ENCODE data around the gene ARAP2.

ARAP2 gene

DNA sequence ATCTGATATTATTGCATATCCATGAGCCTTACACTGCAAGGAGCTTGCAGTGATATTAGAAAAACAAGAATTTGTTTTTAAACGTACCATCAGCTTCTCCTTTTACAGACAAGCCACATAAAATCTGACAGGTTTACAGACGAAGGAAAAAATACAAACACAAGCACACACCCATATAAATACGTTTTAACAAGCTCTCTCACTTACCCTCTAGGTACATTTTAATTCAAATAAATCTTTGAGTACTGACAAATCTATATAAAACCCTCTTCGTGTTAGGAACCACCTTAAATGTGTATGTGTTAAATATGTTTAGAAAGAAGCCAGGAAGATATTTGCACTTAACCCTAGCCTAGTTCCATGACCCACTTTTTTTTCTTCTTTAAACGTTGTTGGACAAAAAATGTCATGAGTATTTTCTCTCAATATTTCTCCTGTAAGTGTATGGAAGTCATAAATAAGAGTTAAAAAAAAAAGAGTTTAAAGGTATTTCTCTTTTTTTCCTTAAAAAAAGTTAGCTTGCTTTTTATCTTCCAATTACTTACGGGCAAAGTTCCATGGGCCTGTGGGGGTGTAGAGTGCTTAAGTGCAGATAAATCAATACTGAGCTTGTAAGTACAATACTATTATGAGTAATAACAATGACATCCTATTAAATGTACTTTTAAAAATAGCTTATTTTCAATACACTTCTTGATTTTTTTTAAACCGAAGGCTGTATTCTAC lies 1.5 kb downstream of the ARAP2 start:
- H3K27me3 Mint-ChIP-seq (ENCODE audit: low read depth, poor library complexity): peaks cover 63% of the 10 kb centered on the region
- H3K4me1 Mint-ChIP-seq: peaks cover 14% of the 10 kb centered on the region
- peak overlapping the region; percentile 83 for H3K4me3 Mint-ChIP-seq
- DNase-seq: no peak
- no peaks in the 10 kb centered on the region for H3K36me3 Mint-ChIP-seq (ENCODE audit: low read depth)
- no peaks in the 10 kb centered on the region for H3K9me3 Mint-ChIP-seq
- TF ChIP-seq, protein P1, sequence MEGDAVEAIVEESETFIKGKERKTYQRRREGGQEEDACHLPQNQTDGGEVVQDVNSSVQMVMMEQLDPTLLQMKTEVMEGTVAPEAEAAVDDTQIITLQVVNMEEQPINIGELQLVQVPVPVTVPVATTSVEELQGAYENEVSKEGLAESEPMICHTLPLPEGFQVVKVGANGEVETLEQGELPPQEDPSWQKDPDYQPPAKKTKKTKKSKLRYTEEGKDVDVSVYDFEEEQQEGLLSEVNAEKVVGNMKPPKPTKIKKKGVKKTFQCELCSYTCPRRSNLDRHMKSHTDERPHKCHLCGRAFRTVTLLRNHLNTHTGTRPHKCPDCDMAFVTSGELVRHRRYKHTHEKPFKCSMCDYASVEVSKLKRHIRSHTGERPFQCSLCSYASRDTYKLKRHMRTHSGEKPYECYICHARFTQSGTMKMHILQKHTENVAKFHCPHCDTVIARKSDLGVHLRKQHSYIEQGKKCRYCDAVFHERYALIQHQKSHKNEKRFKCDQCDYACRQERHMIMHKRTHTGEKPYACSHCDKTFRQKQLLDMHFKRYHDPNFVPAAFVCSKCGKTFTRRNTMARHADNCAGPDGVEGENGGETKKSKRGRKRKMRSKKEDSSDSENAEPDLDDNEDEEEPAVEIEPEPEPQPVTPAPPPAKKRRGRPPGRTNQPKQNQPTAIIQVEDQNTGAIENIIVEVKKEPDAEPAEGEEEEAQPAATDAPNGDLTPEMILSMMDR (IDR thresholded peaks at IDR 0.05): no peak
- no peak overlapping the region for H3K27ac Mint-ChIP-seq

DNA sequence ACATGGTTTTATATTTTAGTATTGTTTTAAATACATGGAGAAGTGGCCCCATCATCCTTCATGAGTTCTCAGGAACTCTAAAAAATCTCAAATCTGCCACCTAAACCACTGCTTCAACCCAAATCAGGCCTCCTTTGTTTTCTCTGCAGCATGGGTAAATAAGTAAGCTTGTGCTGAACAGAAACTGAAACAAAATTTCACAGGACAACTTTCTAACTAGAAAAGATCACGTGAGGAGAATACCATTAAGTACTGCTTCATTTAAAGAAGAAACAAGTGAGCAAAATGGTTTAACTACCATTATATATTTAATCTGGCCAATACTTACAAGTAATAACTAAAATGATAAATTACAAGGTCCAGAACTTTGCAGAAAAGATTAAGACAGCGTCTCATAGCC lies 2.5 kb downstream of the ARAP2 start:
- no peak for DNase-seq
- TF ChIP-seq, protein P1 (IDR thresholded peaks at IDR 0.05): no peak
- Mint-ChIP-seq H3K36me3 (ENCODE audit: low read depth) (no peaks in the 10 kb centered on the region), H3K4me1 (peaks cover 14% of the 10 kb centered on the region), H3K27ac (no peak overlapping the region), H3K27me3 (ENCODE audit: low read depth, poor library complexity) (peaks cover 54% of the 10 kb centered on the region), H3K4me3 (no peak overlapping the region), H3K9me3 (no peaks in the 10 kb centered on the region)

DNA sequence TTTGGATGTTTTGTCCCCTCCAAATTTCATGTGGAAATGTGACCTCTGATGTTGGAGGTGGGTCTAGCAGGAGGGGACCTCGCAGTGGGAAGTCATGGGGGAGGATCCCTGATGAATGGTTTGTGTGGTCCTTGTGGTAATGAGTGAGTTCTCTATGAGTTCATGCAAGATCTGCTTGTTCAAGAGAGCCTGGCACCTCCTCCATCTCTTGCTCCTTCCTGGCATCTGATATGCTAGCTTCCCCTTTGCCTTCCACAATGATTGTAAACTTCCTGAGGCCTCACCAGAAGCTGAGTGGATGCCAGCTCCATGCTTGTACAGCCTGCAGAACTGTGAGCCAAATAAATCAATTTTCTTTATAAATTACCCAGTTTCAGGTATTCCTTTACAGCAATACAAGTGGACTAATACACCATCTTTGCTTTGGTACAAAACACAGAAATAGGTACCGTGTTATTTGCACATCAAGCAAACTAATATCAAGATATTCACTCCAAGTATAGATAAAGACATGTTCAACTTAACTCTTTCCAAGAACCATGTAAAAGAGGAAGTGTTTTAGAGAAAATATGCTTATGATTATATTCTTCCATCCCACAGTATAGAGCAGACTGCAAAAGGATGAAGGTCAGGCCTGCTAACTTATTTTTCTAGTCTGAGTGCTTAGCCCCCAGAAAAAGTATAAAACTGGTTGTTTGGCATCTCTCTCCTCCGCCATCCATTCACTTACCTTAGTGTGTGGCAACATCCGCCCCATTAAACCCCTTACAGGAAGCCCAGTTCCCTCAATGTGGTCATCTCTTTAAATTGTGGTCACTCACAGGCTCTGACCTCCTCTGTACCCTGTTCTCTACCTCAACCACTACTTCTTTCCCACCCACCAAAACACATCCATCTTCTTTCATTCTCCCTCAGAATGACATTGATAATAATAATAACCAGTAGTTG lies 6.7 kb downstream of the ARAP2 start:
- no peaks in the 10 kb centered on the region for H3K36me3 Mint-ChIP-seq (ENCODE audit: low read depth)
- peaks cover 17% of the 10 kb centered on the region for H3K27me3 Mint-ChIP-seq (ENCODE audit: low read depth, poor library complexity)
- peaks cover 2% of the 10 kb centered on the region for H3K4me1 Mint-ChIP-seq
- DNase-seq: no peak
- no peak overlapping the region for H3K4me3 Mint-ChIP-seq
- TF ChIP-seq, protein P1 (IDR thresholded peaks at IDR 0.05): no peak
- H3K27ac Mint-ChIP-seq: no peak overlapping the region
- H3K9me3 Mint-ChIP-seq: no peaks in the 10 kb centered on the region

DNA sequence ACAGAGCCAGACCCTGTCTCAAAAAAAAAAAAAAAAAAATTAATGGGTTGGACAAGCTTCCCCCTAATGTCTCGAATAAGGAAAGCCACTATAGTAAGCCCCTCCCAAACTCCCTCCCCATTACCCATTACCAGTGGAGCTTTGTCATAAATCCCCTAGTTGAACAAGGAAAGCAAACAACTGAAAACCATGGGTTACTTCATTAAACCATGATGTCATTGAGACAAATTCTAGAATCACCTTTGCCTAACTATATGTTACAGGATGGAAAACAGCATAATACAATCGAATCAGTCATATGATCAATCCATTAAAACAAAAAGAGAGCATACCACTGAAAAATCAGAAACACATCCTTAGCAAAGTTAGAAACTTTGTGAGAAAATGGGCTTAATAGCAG lies 8.2 kb downstream of the ARAP2 start:
- Mint-ChIP-seq H3K27ac (no peak overlapping the region), H3K9me3 (no peaks in the 10 kb centered on the region)

DNA sequence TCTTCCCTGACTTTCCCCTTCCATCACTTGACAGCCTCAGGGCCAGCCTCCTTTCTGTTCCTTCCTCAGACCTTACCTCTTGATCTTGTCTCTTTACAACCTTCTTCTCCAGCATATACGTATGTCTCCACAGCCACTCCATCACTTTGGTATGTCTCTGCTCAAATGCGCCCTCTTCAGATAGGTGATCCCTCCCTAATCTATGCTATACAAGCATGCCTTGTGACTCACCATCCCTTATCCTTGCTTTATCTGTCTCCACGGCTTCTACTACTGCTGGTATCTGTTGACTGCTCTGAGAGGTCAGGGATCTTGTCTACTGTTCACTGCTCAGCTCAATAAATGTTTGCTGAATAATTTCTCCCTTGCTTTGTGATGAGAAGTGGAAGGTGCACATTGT lies 9.0 kb downstream of the ARAP2 start:
- Mint-ChIP-seq H3K9me3 (no peaks in the 10 kb centered on the region), H3K27me3 (ENCODE audit: low read depth, poor library complexity) (peaks cover 1% of the 10 kb centered on the region), H3K36me3 (ENCODE audit: low read depth) (no peaks in the 10 kb centered on the region), H3K4me3 (no peak overlapping the region), H3K4me1 (no peaks in the 10 kb centered on the region), H3K27ac (no peak overlapping the region)
- DNase-seq: no peak
- TF ChIP-seq, protein P1 (IDR thresholded peaks at IDR 0.05): no peak

More for the DNA sequence above, 8.2 kb downstream of the ARAP2 start:
- TF ChIP-seq, protein P1 (IDR thresholded peaks at IDR 0.05): no peak
- H3K36me3 Mint-ChIP-seq (ENCODE audit: low read depth): no peaks in the 10 kb centered on the region
- peaks cover 4% of the 10 kb centered on the region for H3K27me3 Mint-ChIP-seq (ENCODE audit: low read depth, poor library complexity)
- no peak overlapping the region for H3K4me3 Mint-ChIP-seq
- no peak for DNase-seq
- H3K4me1 Mint-ChIP-seq: no peaks in the 10 kb centered on the region
